GM21367 (cell line): ENCODE measurements around the gene ILKAP.

Experiments used
- ATAC-seq: cut with Tn5 transposase; IDR thresholded peaks from one replicate; pipeline ENCODE4 v1.9.1; 2021; ENCODE audit not compliant: unreplicated experiment

The ILKAP gene

DNA sequence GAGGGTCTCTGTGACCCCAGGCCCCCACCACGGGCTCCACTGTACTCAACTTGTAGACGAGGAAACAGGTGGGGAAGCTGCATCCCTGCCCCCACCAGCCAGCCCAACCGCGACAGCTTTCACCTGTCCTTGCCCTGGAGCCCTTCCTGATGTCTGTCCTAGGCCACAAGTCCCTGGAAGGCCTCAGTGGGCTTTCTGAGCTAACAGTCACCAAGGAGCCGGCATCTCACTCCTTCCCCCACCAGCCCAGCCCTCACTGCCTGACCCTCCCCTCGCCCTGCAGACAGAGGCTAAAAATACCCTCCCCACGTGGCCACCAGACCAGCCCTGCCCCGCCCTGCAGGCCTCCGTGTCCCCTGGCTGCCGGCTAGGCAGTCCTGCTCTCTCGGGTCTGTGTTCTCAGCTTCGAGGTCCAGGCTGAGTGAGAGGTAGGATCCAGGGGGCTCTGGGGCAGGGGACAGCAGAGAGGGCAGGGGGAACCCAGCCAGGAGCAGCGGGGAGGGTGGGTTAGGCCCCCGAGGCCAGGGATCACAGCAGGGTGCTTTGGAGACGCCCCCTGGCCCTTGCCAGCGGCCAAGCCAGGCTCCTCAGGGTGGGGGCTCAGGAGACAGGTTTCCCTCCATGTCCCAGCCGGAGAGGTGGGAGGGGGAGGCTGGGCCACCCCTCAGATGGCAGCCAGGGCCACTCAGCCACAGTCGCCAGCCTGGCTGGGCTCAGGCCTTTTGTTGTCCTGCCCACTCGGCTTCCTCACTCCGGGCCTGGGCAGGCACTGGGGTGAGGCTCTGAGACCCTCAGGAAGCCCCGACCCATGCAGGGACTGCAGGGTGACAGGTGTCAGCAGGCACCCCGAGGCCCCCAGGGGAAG, 64.9 kb downstream of the ILKAP start, which contains the start of gene KLHL30:
KLHL30 (plus strand) TSS at position 338 of the 865 bp plus-strand sequence. CDS start 2,087 bp downstream, outside the sequence.
- ATAC-seq: no peak

- no peak for ATAC-seq
Measured at GRCh38 chr2:238137885-238138284, 65.6 kb downstream of the ILKAP start.

DNA sequence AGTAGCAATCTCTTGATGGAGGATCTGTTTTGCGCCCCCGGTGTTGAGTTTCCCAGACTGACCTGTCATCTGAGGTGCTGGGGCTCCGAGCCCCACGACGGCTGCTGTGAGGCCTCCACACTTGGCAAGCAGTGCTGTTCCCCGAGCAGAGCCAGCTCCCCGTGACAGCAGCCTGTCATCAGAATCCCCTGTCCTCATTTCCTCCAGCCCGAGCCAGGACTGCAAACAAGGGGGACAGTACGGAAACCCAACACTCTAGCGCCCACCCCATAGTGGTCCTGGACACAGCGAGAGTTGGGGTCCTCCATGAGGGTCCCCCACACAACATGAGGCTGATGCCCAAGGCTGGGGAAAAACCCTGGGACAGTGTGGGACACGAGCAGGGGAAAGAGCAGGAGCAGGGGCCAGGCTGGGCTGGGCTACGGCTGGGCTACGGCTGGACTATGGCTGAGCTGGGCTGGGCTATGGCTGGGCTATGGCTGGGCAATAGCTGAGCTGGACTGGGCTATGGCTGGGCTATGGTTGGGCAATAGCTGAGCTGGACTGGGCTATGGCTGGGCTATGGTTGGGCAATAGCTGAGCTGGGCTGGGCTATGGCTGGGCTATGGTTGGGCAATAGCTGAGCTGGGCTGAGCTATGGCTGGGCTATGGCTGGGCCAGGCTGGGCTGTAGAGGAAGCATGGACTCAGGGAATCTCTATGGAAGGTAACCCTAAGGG, 66.5 kb downstream of the ILKAP start:
- no peak for ATAC-seq

DNA sequence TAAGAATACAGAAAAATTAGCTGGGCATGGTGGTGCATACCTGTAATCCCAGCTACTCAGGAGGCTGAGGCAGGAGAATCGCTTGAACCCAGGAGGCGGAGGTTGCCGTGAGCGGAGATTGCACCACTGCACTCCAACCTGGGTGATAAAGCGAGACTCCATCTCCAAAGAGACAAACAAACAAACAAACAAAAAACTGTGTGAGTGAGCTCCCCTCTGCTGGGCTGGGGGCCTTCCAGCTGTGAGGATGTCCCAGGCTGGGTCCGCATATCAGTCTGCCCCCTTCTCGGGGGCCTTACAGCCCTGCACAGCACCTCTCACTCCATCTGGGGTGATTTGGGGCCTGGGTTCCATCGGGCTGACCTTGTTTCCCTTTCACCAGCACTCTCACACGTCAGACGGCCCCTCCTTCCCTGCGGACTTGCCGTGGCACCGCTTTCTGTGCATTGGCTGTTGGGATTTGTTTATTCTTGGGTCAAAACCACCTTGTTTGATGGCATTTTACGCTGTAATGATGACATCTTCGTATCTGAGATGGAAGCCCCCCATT, 67.8 kb downstream of the ILKAP start:
- ATAC-seq: no peak

- ATAC-seq: no peak
Measured at GRCh38 chr2:238134393-238134785, 69.1 kb downstream of the ILKAP start.

DNA sequence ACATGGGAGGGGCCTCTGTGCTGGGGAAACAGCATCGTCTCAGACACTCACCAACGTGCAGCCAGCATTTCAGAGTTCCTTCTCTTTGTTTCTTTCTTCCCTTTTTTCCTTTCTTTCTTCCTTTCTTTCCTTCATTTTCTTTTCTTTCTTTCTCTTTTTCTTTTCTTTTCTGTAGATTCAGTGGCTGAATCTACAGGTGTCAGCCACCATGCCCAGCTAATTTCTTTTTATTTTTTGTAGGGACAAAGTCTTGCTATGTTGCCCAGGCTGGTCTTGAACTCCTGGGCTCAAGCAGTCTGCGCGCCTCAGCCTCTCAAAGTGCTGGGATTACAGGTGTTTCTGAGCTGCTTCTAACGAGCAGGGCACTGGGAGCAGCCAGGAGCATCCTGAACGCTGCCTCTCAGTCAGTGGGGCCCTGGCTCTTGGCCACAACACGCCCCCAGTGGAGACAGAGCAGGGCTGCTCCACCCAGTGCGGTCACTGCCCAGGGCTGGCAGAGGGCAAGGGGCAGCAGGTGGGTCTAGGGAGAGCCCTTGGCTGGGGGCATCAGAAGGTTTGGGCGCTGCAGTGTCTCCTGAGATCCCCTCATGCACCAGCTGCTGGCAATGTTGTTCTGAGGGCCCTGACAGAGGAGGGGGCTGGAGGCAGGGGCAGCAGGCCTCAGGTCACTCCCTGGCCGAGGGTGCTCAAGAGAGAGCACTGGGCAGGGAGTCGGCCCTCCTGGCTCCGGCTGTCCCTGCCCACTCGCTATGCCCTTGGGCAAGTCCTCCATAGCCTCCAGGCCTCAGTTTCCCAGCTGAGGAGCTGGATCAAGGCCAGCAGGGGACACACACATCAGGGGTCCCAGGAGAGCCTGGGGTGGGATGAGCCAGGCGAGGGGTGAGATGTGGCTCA, 69.7 kb downstream of the ILKAP start:
- ATAC-seq: no peak

- no peak for ATAC-seq
Measured at GRCh38 chr2:238132463-238133450, 70.7 kb downstream of the ILKAP start.

DNA sequence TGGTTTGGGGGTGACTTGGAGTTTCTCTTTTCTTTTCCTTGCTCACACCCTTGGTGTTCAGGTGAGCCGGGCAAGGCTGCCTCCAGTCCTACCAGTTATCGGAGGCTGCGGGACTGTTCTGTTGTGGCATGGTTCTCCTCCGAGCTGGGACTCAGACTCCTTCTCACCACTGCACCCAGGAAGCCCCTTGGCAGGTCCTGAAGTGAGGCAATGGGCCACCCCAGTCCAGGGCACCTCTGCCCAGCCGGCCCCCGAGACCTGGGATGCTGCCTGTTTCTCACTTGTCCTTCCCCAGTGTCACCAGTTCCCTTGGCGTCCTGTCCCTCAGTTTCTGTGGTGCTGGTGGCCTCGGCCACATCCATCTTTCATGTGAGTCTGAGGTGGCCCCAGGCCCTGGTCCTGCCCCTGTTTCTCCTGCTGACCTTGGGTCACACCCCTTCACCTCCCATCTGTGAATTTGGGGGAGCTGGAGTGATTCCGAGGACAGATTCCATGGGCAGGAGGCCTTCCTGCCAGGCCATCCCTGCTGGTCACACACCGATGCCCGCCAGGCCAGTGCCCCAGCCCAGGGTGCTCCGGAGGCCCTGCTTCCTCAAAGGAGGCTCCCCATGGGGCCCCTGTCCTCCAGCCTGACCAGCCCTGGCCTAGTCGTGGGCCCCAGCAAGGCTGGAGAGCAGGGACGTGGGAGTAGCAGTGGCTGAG, 71.6 kb downstream of the ILKAP start:
- ATAC-seq: no peak

DNA sequence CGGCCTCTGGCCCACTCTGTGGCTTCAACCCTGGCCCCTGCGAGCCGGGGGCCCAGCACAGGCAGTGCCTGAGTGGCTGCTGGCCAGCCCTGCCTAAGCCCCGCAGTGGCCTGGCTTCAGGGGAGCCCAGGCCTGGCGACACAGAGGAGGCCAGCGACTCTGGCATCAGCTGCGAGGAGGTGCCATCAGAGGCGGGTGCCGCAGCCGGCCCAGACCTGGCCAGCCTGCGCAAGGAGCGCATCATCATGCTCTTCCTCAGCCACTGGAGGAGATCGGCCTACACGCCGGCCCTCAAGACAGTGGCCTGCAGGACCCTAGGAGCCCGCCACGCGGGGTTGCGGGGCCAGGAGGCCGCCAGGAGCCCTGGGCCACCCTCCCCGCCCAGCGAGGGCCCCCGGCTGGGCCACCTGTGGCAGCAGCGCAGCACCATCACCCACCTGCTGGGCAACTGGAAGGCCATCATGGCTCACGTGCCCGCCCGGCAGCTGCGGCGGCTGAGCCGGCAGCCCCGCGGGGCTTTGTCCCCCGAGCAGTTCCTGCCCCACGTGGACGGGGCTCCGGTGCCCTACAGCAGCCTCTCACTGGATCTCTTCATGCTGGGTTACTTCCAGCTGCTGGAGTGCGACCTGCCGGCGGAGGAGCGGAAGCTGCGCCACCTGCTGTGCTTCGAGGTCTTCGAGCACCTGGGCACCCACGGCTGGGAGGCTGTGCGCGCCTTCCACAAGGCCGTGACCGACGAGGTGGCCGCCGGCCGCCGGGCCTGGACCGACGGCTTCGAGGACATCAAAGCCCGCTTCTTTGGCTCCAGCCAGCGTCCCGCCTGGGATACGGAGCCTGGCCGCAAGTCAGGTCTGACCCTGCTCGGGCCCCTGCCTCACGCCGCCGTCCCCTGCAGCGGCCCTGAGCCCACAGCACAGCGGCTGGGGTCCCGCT, 72.5 kb downstream of the ILKAP start:
- no peak for ATAC-seq

- ATAC-seq: no peak
Measured at GRCh38 chr2:238130111-238130695, 73.3 kb downstream of the ILKAP start.

DNA sequence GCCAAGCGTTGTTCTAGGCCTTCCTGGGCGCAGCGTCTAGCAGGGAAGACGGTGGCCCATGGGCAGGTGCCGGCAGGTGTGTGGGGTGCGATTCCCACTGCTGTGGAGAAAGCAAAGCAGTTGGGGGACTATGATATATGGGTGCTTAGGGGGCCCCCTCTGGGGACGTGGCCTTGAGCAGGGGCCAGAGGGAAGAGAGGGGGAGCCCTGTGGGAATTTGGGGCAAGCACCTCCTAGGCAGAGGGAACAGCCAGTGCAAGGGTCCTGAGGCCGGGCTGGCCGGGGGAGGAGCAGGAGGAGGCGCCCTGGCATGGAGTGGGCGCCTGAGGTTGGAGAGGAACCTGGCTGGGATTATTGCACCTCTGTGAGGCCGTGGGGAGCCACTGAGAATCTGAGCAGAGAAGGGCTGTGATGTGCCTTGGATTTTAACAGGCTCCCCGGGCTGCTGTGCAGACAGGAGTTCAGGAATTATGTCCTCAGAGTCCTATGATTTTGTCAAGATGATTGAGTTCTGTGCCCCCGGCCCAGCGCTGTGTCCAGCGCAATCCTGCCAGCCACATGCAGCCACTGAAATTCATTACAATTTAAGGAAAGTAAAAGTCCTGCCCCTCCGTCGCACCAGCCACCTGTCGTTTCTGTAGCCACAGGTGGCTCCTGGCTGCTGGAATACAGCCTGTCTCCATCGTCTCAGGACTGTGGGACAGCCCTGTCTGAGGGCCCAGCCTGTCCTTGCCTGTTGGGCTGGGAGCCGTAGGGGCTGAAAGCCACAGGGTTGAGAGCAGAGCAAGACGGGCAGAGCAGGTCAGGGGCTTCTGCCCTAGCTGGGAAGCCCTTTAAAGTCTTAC, 74.1 kb downstream of the ILKAP start:
- no peak for ATAC-seq

DNA sequence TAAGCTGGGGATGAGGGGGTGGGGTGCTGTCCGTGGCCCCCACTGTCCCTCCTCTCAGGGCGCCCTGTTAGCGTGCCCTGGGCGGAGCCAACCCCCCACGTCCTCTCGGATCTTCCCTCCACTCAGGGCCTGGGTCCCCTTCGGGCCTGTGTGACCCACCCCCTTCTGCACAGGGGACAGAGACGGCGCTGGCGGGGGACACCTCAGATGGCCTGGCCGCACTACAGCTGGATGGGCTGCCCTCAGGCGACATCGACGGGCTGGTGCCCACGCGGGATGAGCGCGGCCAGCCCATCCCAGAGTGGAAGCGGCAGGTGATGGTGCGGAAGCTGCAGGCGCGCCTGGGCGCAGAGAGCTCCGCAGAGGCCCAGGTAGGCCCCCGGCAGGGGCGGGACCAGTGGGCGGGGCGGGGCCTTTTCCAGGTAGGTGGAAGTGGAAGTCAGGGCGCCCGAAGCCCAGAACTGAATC, 74.9 kb downstream of the ILKAP start:
- ATAC-seq: no peak

DNA sequence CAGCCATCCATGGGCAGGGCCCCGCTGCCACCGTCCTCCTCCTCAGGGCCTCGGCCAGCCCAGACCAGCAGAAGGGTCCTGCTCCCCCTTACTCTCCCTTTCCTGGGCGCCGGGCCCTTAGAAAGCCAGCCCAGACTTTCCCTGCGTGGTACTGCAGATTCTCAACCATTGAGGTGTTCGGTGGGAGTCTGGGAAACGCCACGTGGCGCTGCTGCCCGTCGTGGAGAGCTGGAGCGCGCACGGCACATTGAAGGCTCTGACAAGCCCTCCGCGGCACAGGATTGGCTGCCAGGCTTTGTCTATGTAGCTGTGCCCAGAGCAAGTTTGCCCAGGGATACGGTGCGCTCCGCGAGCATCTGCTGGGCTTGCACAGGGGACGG, 75.4 kb downstream of the ILKAP start:
- ATAC-seq: no peak

DNA sequence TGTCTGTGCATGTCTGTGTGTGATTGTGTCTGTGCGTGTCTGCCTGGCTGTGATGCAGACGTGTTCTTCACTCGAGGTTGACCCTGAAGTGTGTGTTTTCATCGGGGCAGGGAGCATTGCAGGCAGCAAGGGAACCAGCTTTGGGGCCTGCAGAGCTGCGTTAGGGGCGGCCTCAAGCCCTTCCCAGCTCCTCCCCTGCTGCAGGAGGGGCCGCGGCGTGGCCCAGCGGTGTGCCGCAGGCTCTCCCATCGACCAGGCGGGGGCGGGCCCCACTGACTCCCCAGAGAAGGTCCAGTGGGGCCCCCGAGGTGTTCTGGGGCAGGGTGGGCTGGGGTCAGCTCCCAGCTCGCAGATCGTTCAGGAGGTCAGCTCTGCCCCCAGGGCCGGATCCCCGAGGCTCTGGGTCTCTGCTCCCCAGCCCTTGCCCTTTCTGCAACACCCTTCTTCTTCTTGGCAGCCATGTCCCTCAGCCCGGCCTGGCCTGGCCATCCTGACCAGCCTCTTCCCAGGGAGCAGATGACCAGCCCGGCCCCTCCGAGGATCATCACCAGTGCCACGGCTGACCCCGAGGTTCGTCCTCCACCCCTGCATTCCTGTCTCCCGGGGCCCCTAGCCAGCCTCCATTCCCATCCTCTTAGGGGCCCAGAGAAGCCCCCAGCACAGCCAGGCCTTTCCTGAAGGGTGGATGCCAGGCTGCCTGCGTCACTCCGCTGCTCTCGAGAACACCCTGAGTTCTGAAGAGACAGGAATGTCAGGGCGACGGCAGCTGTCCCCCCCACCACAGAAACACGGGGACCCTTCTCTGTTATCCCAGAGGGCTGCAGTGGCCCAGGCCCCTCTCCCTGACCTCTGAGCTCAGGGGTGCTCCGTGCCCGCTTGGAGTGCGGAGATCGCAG, 76.1 kb downstream of the ILKAP start:
- ATAC-seq: peak; percentile 60

- no peak for ATAC-seq
Measured at GRCh38 chr2:238126775-238127164, 76.7 kb downstream of the ILKAP start.

DNA sequence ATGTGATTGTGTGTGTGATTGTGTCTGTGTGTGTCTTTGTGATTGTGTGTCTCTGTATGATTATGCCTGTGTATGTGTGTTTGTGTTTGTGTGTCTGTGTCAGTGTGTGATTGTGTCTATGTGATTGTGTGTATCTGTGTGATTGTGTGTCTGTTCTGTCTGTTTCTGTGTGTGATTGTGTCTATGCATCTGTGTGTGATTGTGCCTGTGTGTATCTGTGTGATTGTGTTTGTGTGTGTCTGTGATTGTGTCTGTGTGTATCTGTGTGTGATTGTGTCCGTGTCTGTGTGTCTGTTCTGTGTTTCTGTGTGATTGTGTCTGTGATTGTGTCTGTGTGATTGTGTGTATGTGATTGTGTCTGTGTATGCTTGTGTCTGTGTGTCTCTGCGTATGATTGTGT, 77.2 kb downstream of the ILKAP start:
- no peak for ATAC-seq
